NT2/D1 (cell line): ENCODE results near the gene MSH5.

Source experiments
- DNase-seq: peaks from one replicate; pipeline ENCODE4 v3.0.0-alpha.2; 2011; ENCODE audit warnings: low read depth, low spot score
- H3K27me3 ChIP-seq: 2 replicates; pipeline ENCODE4 v1.6.0; 2011; ENCODE audit warnings: mild to moderate bottlenecking; ENCODE audit not compliant: insufficient read length, insufficient read depth
- H3K36me3 ChIP-seq: 2 replicates; pipeline ENCODE4 v1.6.1; 2011; ENCODE audit warnings: mild to moderate bottlenecking, low read length, mixed read lengths; ENCODE audit not compliant: insufficient read depth, insufficient read length
- H3K4me1 ChIP-seq: 2 replicates; pipeline ENCODE4 v1.5.1; 2011; ENCODE audit not compliant: insufficient read depth, insufficient read length
- H3K4me3 ChIP-seq: 2 replicates; pipeline ENCODE4 v1.5.1; 2011; ENCODE audit warnings: low read depth; ENCODE audit not compliant: insufficient read length
- H3K9ac ChIP-seq: 2 replicates; pipeline ENCODE4 v1.6.0; 2011; ENCODE audit warnings: low read depth; ENCODE audit not compliant: insufficient read length
- H3K9me3 ChIP-seq: 2 replicates; pipeline ENCODE4 v1.5.1; 2011; ENCODE audit warnings: mild to moderate bottlenecking, low read length; ENCODE audit not compliant: insufficient read depth
- SUZ12 ChIP-seq: IDR thresholded peaks from 2 replicates; pipeline ENCODE4 v1.6.1; 2011; ENCODE audit not compliant: insufficient read length, insufficient read depth; ENCODE audit errors: extremely low read depth
- YY1 ChIP-seq: IDR thresholded peaks from 2 replicates; pipeline ENCODE4 v1.6.1; 2011; ENCODE audit not compliant: insufficient read length, insufficient read depth
- ZNF274 ChIP-seq: IDR thresholded peaks from 2 replicates; pipeline ENCODE4 v1.6.1; 2011; ENCODE audit warnings: mild to moderate bottlenecking, low read depth, low read length

The MSH5 gene

DNA sequence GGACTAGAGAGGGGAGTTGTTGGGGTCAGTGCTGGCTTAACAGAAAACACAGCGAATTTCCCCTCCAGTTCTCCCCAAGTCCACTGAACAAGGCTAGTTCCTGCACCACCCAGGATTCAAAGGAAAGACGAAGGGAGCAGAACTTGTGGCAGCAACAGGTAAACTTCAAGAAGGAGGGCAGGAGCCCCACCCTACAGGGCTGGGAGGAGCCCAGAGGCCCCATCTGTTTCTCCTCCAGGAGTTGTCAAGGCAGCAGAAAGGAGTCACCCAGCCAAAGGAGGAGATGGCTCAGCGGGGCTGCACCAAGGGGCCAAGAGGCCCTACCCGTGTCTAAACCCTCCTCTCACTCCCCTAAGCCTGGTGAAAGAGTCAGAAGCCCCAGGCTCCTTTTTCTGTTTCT is 24.4 kb downstream of the MSH5 start:
- no peak for DNase-seq
- TF ChIP-seq YY1 (no peak), ZNF274 (no peak), SUZ12 (no peak)
- H3K4me1 ChIP-seq, result peaks cover 6% of the 10 kb centered on the region
- H3K27me3 ChIP-seq, result no peaks in the 10 kb centered on the region
- H3K36me3 ChIP-seq, result peaks cover 48% of the 10 kb centered on the region
- H3K9me3 ChIP-seq, result no peaks in the 10 kb centered on the region
- H3K4me3 ChIP-seq, result no peak overlapping the region
- H3K9ac ChIP-seq, result no peak overlapping the region

DNA sequence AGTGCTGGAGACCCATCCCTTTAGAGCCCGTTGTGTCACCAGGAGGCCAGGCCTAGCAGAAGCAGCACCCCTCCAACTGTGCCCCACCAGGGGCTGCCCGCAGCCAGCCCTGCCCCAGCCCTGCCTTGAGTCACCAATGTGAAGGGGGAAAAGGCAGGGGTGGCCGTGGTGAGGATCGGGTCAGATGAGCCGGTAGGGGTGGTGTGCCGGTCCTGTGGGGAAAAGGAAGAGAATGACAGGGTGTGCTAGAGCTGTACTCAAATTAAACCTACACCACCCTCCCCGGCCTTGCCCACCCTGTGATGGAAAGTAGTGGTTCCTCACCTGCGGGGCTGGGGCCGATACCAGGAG is 25.7 kb downstream of the MSH5 start:
- H3K36me3 ChIP-seq, result peaks cover 34% of the 10 kb centered on the region
- TF ChIP-seq YY1 (no peak), SUZ12 (no peak), ZNF274 (no peak)
- no peak overlapping the region for H3K9ac ChIP-seq

DNA sequence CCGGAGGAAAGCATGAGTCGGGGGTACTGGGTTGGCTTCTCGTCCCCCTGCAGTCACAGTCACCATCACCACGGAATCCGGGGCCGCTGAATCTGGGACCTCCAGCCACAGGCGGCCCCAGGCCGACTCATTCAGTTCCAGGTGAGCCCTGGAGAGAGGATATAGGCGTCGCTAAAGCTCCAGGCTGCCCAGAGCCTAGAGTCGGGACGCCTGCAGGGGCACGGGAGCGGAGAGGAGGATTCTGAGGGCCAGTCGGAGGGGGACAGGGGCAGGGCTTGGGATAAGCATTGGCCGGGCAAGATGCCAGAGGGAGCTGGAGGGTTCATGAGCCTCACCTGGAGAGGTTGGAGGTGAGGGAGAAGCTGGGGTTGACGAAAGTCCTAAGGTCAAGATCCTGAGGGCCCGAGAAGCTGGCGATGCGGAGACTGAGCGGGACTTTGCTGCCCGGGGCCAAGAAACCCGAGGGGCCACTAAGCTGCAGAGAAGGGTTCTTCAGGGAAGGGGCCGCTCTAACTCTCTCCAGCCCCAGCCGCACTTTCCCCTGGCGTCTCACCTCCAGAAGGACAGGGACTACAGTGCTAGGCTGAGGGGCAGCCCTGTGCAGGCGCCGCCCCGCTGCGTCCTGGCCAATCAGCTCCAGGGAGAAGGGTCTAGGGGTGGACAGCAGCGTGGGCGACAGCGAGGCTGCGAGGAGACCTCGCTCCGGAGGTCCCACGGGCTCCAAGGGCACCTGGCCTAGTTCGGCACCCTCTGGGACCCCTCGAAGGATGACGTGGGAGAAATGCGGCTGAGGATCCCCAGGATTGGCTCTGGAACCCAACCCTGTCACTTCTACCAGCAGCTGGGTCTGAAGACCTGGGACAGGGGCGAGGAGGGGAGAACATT is 26.3 kb downstream of the MSH5 start:
- DNase-seq, result no peak
- peaks cover 28% of the 10 kb centered on the region for H3K36me3 ChIP-seq
- H3K9me3 ChIP-seq, result no peaks in the 10 kb centered on the region
- peaks cover 6% of the 10 kb centered on the region for H3K4me1 ChIP-seq
- H3K27me3 ChIP-seq, result no peaks in the 10 kb centered on the region
- H3K9ac ChIP-seq, result no peak overlapping the region
- TF ChIP-seq SUZ12 (no peak), ZNF274 (no peak), YY1 (no peak)
- no peak overlapping the region for H3K4me3 ChIP-seq

More for the DNA sequence above, 25.7 kb downstream of the MSH5 start:
- no peaks in the 10 kb centered on the region for H3K9me3 ChIP-seq
- H3K4me3 ChIP-seq, result no peak overlapping the region
- DNase-seq, result no peak
- H3K4me1 ChIP-seq, result peaks cover 6% of the 10 kb centered on the region
- H3K27me3 ChIP-seq, result no peaks in the 10 kb centered on the region

DNA sequence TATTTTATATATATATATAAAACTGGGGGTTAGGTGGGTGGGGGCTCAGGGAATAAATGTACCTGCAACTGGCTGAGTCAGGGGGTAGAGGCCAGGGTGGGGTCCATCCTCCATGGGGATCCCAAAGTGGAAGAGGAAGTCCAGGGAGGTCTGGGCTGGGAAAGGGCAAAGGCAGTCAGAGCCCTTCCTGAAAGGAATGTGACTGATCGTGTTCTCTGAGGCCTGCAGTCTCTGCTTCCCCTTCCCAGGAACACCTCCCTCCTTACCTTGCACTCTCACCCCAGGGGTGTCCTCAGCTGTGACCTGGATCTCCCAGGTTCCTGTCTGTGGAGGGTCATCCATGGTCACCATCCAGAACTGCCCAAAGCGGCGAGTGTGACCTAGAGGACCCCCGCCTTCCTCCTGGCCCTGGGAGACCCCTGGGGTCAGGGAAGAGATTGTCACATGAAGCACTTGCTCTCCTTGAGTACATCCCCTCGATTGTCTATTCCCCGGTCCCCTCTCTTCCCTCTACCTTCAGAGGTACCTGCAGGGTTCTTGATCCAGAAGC is 27.4 kb downstream of the MSH5 start:
- no peak overlapping the region for H3K9ac ChIP-seq
- H3K27me3 ChIP-seq, result no peaks in the 10 kb centered on the region
- peaks cover 18% of the 10 kb centered on the region for H3K36me3 ChIP-seq
- H3K4me3 ChIP-seq, result no peak overlapping the region
- no peak for TF ChIP-seq ZNF274
- TF ChIP-seq YY1, result no peak
- no peak for TF ChIP-seq SUZ12
- no peak for DNase-seq
- H3K4me1 ChIP-seq, result peaks cover 6% of the 10 kb centered on the region
- no peaks in the 10 kb centered on the region for H3K9me3 ChIP-seq

DNA sequence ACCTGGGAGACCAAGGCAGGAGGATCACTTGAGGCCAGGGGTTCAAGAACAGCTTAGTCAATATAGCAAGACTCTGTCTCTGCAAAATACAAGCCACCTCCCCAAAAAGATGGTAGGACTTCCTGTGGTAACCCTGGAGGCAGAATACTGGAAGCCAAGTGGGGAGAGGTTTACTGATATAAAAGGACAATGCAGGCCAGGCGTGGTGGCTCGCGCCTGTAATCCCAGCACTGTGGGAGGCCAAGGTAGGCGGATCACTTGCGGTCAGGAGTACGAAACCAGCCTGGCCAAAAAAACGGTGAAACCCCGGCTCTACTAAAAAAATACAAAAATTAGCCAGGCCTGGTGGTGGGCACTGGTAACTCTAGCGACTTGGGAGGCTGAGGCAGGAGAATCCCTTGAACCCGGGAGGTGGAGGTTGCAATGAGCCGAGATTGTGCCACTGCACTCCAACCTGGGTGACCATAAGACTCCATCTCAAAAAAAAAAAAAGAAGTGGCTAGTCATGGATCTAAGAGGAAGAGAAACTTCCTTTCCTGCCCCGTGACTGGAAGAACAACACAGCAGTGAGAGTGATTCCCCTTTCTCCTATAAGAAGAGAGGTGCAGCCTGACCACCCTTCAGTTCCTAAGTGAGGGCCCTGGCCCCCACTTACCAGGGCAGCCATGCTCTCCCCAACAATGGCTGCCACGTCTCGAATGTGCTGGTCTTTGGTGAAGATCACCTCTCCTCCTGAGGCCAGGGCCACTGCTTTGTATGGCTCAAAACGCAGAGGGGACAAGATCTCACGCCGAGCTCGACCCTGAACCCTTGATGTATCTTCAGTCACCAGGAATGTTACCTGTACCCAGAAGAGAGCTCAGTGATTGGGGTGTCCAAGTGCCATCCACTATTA is 28.8 kb downstream of the MSH5 start:
- no peaks in the 10 kb centered on the region for H3K27me3 ChIP-seq
- H3K4me1 ChIP-seq, result no peaks in the 10 kb centered on the region
- no peak overlapping the region for H3K9ac ChIP-seq
- DNase-seq, result no peak
- TF ChIP-seq YY1 (no peak), SUZ12 (no peak), ZNF274 (no peak)
- H3K36me3 ChIP-seq, result peaks cover 16% of the 10 kb centered on the region
- H3K4me3 ChIP-seq, result no peak overlapping the region
- no peaks in the 10 kb centered on the region for H3K9me3 ChIP-seq

DNA sequence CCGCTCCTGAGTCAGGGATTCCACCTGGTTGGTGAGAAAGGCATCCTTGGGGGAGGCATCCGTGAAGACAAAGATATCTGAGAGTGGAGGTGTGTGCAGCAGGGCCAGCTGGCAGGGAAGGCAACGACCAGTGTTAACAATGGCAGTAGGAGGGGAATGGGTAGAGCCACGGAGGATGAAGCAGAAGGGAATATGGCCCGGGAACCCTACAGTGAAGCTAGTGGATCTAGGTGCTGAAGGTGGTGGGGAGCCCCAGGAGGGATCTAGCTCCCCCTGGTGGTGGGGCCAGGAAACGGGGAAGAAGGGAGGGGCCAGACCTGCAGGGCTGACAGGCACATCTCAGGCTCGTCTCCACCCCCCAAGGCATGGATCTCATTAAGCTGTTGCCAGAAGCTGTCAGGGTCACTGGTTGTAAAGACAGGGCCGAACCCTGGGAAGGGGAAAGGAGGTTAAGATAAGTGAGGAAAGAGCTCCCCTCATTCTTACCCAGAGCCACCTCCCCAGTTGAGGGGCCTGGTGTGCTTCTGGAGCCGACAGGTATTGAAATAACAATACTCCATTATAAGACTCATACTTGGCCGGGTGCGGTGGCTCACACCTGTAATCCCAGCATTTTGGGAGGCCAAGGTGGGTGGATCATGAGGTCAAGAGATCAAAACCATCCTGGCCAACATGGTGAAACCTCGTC is 30.0 kb downstream of the MSH5 start:
- no peak for TF ChIP-seq SUZ12
- no peak for TF ChIP-seq YY1
- no peak for TF ChIP-seq ZNF274
- no peaks in the 10 kb centered on the region for H3K27me3 ChIP-seq
- no peaks in the 10 kb centered on the region for H3K4me1 ChIP-seq
- H3K36me3 ChIP-seq, result peaks cover 7% of the 10 kb centered on the region
- no peak overlapping the region for H3K9ac ChIP-seq
- no peaks in the 10 kb centered on the region for H3K9me3 ChIP-seq
- H3K4me3 ChIP-seq, result no peak overlapping the region
- peak; percentile 32 for DNase-seq
